GM18520 (cell line): ENCODE results near the gene NPY4R.
"Not testable (repeated sequence)": the region's sequence is repeated elsewhere in the genome, so short reads cannot be mapped to it uniquely, and the experiment has no call there.

Source experiments
- ATAC-seq: cut with Tn5 transposase; IDR thresholded peaks from one replicate; pipeline ENCODE4 v1.9.1; 2021; ENCODE audit not compliant: unreplicated experiment

Gene NPY4R

GRCh38 chr10:46457071-46457470 is 8.7 kb downstream of the NPY4R start:
- ATAC-seq: not testable (repeated sequence)

DNA sequence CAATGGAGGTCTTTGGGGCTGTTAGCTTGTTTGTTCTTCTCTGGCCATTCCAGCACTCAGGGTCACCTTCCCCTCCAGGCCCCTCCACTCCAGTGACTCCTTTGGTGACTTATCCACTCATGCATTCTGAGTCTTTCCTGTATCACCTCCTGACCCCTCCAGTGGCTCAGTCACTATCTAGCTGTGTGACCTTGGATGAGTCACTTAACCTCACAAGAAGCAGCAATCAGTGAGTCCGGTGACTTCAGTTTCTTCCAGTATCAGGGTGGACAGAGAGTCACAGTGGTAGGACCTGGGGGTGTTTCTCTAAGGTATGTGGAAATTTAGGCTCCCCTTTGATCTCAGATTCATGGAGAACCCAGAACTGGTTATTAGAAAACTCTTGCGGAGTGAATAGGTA is 9.8 kb downstream of the NPY4R start:
- not testable (repeated sequence) for ATAC-seq

GRCh38 chr10:46451365-46451764 is 14.4 kb downstream of the NPY4R start:
- not testable (repeated sequence) for ATAC-seq

DNA sequence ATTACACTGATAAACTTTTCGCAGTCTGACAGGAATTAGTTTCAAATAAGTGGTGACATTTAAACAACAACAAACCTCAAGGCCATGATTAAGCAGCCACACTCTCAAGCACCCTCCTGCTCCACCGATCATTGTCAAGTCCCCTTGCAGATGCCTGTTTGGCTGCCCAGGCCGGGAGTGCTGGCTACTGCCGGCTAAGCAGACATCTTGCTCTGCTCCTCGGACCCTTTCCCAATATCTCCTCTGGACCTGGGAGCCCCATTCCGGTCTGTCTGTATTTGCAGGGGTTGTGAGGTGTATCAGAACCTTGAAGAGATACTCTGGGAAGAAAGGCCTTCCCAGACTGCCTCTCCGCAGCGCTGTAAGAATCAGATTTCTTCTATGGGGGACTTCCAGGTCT is 14.9 kb downstream of the NPY4R start:
- not testable (repeated sequence) for ATAC-seq

DNA sequence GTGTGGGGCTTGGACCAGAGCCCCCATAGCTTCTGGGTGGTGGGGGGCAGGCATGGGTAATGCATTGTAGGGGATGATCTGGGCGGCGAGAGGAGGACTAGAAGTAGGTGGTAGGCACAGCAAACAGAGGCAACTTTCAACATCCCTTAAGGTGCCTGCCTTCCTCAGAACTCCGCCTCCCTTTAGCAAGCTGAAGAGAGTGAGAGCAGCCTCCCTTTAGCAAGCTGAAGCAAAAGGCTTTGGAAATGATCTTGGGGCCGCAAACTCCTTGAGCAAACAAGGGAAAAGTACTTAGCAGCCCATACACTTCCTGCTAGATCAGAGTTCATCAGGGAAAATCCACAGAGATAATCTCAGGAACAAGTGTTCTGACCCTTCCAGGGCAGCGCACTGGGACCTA is 18.3 kb downstream of the NPY4R start:
- not testable (repeated sequence) for ATAC-seq

GRCh38 chr10:46445389-46446122 is 20.2 kb downstream of the NPY4R start:
- ATAC-seq: not testable (repeated sequence)

- not testable (repeated sequence) for ATAC-seq
Measured at GRCh38 chr10:46443422-46443821, 22.3 kb downstream of the NPY4R start.

DNA sequence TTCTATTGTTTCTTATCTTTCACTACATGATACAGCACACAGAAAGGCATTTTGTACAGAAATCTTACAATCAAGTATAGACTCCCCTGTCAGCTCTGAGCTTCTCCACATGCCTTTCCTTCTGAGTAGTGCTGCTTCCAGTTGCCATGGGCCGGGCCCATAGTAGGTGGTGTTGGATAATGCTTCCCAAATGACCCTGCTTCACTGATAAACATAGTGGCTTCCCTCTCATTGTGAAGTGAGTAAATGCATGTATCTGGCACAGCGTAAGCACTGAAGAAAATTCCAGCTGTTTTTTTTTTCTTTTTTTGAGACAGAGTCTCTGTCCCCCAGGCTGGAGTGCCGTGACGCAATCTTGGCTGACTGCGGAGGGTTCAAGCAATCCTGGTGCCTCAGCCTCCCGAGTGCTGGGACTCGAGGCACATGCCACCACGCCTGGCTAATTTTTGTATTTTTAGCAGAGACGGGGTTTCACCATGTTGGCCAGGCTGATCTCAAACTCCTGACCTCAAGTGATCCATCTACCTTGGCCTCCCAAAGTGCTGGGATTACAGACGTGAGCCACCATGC is 23.0 kb downstream of the NPY4R start:
- ATAC-seq: not testable (repeated sequence)

DNA sequence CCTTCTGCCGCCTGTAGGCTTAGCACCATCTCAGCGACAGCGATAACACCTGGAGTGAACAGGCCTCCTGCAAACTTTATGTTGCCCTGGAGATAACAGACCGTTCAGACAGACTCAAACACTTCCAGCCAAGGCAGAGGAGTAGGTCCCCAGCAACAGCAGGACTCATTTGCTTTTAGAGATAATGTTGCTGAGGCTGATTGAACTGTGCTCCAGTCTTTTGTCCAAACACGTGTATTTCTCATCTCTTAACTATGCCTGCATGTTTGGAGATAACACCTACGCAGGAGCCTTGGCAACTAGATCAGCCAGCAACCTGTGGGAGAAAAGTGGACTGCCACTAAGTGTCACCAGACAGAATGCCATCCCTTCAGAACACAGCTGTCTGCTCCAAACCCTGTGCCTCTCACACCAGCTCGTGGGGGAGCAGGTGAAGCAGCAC is 23.9 kb downstream of the NPY4R start:
- ATAC-seq: not testable (repeated sequence)

DNA sequence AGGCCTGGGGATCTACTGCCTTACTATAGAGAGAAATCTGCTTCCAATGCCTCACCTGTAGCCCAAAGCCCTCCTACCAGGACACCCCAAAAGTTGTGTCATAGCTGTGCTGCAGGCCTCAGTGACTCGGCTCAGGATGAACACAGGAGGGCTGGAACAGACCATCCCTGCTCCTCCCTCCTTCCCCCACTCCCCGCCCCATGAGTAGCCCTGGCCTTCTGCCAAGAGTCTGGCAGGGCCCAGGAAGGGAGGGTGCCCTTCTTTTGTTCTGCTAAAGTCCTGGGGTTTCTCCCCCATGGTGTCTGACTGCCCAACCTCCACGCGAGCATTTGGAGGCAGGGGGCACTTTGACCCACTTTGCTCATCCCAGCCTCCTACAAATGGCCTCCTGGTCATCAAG is 24.8 kb downstream of the NPY4R start:
- ATAC-seq: not testable (repeated sequence)

- ATAC-seq: not testable (repeated sequence)
Measured at GRCh38 chr10:46423550-46423949, 42.2 kb downstream of the NPY4R start.

- ATAC-seq: not testable (repeated sequence)
Measured at GRCh38 chr10:46419570-46420379, 46.0 kb downstream of the NPY4R start.

GRCh38 chr10:46418283-46418682 is 47.5 kb downstream of the NPY4R start:
- ATAC-seq: not testable (repeated sequence)

DNA sequence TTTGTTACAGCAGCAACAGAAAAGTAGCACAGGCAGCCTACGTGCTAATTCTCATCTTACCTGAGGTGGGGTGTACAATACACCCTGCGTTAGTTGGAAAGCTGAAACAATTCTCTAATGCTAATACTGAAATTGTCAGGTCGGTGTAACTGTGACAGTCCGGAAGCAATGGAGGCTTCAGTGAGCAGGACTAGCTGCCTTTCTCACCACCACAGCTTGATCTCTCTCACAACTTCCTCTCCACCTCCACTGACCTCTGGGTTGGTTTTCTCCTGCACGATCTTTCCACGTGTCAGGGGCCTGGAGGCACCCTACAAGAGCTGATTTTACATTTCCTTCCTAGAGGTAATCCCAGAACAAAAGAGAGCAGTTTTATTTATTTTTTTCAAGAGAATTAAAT is 50.5 kb downstream of the NPY4R start:
- peak; percentile 69 for ATAC-seq

DNA sequence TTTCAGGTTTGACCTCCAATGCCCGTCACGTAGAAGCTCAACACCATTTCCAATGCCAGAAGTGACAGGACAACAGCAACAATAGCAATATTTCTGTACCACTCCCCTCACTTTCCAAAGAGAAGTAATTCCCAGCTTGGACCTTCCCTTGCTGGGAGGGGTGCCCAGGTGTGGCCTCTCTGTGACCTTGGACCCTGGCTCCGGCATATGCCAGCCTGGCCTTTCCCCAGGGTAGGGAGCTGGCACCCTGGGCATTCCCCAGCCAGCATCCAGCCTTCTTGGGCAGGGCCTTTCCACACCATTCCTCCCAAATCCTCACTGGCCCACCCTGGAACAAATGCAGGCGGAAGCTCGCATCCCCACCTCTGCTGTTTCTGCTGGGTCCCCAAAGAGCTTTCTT is 53.1 kb downstream of the NPY4R start:
- not testable (repeated sequence) for ATAC-seq

DNA sequence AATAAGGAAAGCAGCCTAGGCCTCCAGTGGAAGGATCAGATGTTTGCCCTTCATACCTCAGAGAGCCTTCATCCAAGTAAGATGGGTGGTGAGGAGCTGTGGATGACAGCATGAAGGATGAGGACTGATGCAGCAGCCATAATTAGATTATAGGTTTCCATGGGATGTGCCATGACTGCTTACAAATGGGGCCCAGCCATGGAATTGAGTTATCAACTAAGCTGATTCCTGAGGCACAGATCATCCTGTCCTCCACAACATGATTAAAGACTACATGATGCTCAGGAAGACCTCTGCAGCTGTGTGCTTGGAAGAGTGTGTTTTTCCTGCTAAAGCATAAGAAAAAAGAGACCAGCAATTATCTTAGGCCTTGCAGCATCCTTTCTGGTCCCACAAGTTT is 54.6 kb downstream of the NPY4R start:
- ATAC-seq: not testable (repeated sequence)
